IMR-90 (cell line): ENCODE measurements around the gene NAGPA. TPM values are rescaled to one million over a fixed set of nuclear protein-coding genes. Genes with fewer than 3 reads are reported as not detected.
"Not testable (repeated sequence)": the region's sequence is repeated elsewhere in the genome, so short reads cannot be mapped to it uniquely, and the experiment has no call there.

Experiments
- ATAC-seq: fragments of 200-7000 bp; cut with Tn5 transposase; 2 replicates; pipeline ENCODE4 v1.9.1; 2020; ENCODE audit warnings: low read depth, mild to moderate bottlenecking, moderate library complexity
- BruUV-seq: library from RNA; stranded (reverse); fragments of 400-500 nt; replicated peaks from 2 replicates; lab custom pipeline; 2021; lab: Mats Ljungman, UMichigan
- CTCF ChIA-PET: fragments of 300-600 bp; formaldehyde crosslinking; extraction: SDS; loops from one replicate; lab custom pipeline; 2021; ENCODE audit warnings: antibody characterized with exemption; lab: Yijun Ruan, JAX
- POLR2A ChIA-PET: fragments of 300-600 bp; sonication (Branson Sonifier 250); formaldehyde crosslinking; loops from one replicate; lab custom pipeline; 2022; ENCODE audit warnings: antibody characterized with exemption; ENCODE audit not compliant: unreplicated experiment; lab: Charles Lee
- DNase-seq: peaks from one replicate; pipeline ENCODE4 v3.0.0; 2013
- H2AFZ ChIP-seq: replicated peaks from 2 replicates; pipeline ENCODE3; 2013; ENCODE audit warnings: low read length, mild to moderate bottlenecking; ENCODE audit not compliant: poor library complexity
- H2AK5ac ChIP-seq: 2 replicates; pipeline ENCODE4 v1.6.1; 2013; ENCODE audit warnings: low read depth, low read length, inconsistent platforms
- H2AK9ac ChIP-seq: replicated peaks from 2 replicates; pipeline ENCODE3; 2013; ENCODE audit warnings: mild to moderate bottlenecking, low read depth, low read length, moderate library complexity; ENCODE audit not compliant: poor library complexity
- H2BK120ac ChIP-seq: 2 replicates; pipeline ENCODE4 v1.6.1; 2013; ENCODE audit warnings: low read depth, low read length, inconsistent platforms
- H2BK15ac ChIP-seq: 3 replicates; pipeline ENCODE4 v1.6.1; 2013; ENCODE audit warnings: low read depth, low read length, inconsistent platforms
- H2BK20ac ChIP-seq: 2 replicates; pipeline ENCODE4 v1.6.1; 2013; ENCODE audit warnings: low read depth, mild to moderate bottlenecking, inconsistent platforms, low read length, moderate library complexity
- H2BK5ac ChIP-seq: 2 replicates; pipeline ENCODE4 v1.6.1; 2013; ENCODE audit warnings: mild to moderate bottlenecking, low read depth, low read length, inconsistent platforms; ENCODE audit not compliant: poor library complexity, severe bottlenecking
- H3K14ac ChIP-seq: replicated peaks from 2 replicates; pipeline ENCODE4 v1.6.1; 2013; ENCODE audit warnings: low read depth, low read length, inconsistent platforms
- H3K18ac ChIP-seq: 2 replicates; pipeline ENCODE4 v1.6.1; 2013; ENCODE audit warnings: low read depth, low read length, control low read depth
- H3K23ac ChIP-seq: 2 replicates; pipeline ENCODE4 v1.6.1; 2013; ENCODE audit warnings: low read depth, low read length, inconsistent platforms
- H3K27ac ChIP-seq: 2 replicates; pipeline ENCODE4 v1.5.1; 2013; ENCODE audit warnings: mild to moderate bottlenecking, control low read depth, low read length; ENCODE audit not compliant: insufficient read depth
- H3K27me3 ChIP-seq: 2 replicates; pipeline ENCODE4 v1.6.1; 2013; ENCODE audit warnings: low read length; ENCODE audit not compliant: control insufficient read depth, insufficient read depth
- H3K36me3 ChIP-seq: 2 replicates; pipeline ENCODE4 v1.6.1; 2013; ENCODE audit warnings: low read length, mixed read lengths; ENCODE audit not compliant: control insufficient read depth, insufficient read depth
- H3K4ac ChIP-seq: 2 replicates; pipeline ENCODE4 v1.6.1; 2013; ENCODE audit warnings: low read depth, low read length, inconsistent platforms
- H3K4me1 ChIP-seq: 2 replicates; pipeline ENCODE4 v1.6.1; 2013; ENCODE audit warnings: low read length, mixed read lengths; ENCODE audit not compliant: control insufficient read depth, insufficient read depth
- H3K4me2 ChIP-seq: 2 replicates; pipeline ENCODE4 v1.6.1; 2013; ENCODE audit warnings: low read depth, mild to moderate bottlenecking, control low read depth, low read length, moderate library complexity
- H3K4me3 ChIP-seq: 2 replicates; pipeline ENCODE4 v1.5.1; 2013; ENCODE audit warnings: low read depth, mild to moderate bottlenecking, control low read depth, low read length, moderate library complexity; ENCODE audit not compliant: insufficient read depth
- H3K56ac ChIP-seq: 2 replicates; pipeline ENCODE4 v1.6.1; 2013; ENCODE audit warnings: low read length, inconsistent platforms; ENCODE audit not compliant: insufficient read depth; ENCODE audit errors: extremely low read depth
- H3K79me1 ChIP-seq, 2 experiments: 2 replicates each; pipeline ENCODE4 v1.6.1; 2013; ENCODE audit warnings: low read length in 2 of 2, inconsistent platforms in 1 of 2, low read depth in 1 of 2
- H3K9ac ChIP-seq: 2 replicates; pipeline ENCODE4 v1.6.1; 2013; ENCODE audit warnings: low read depth, low read length, control low read depth
- H3K9me1 ChIP-seq: 2 replicates; pipeline ENCODE4 v1.6.1; 2013; ENCODE audit warnings: low read length, inconsistent platforms; ENCODE audit not compliant: insufficient read depth
- H3K9me3 ChIP-seq: 2 replicates; pipeline ENCODE4 v1.6.1; 2013; ENCODE audit warnings: low read length; ENCODE audit not compliant: control insufficient read depth, insufficient read depth
- H4K20me1 ChIP-seq: 2 replicates; pipeline ENCODE4 v1.6.1; 2013; ENCODE audit warnings: low read length, inconsistent platforms; ENCODE audit not compliant: insufficient read depth
- H4K5ac ChIP-seq: 2 replicates; pipeline ENCODE4 v1.6.1; 2013; ENCODE audit warnings: mild to moderate bottlenecking, low read depth, low read length, control low read depth
- H4K8ac ChIP-seq, 2 experiments: 2 replicates each; pipeline ENCODE4 v1.6.1; 2013; ENCODE audit warnings: low read depth in 2 of 2, low read length in 2 of 2, control low read depth in 1 of 2, inconsistent platforms in 1 of 2
- H4K91ac ChIP-seq: 2 replicates; pipeline ENCODE4 v1.6.1; 2013; ENCODE audit warnings: low read depth, low read length, inconsistent platforms; ENCODE audit not compliant: insufficient read depth
- WGBS, 2 experiments: methylation state at CpG; one replicate each; pipeline versions ENCODE4 v1.1.5 to v1.1.7; 2013; ENCODE audit warnings: missing lambda C conversion rate in 2 of 2; ENCODE audit not compliant: insufficient read length in 1 of 2; ENCODE audit errors: extremely low coverage in 2 of 2; 5-methylcytosine and 5-hydroxymethylcytosine counted together
- dilution Hi-C: fragments of 300-500 bp; cut with HindIII; formaldehyde crosslinking; loops from one replicate; pipeline ENCODE4 v1.14.3; 2018; ENCODE audit warnings: low sequenced_read_pairs; ENCODE audit not compliant: unreplicated experiment
- in situ Hi-C: fragments of 300-500 bp; cut with MboI; formaldehyde crosslinking; loops from 3 replicates; pipeline ENCODE4 v1.14.3; 2019; ENCODE audit warnings: low sequenced_read_pairs, inconsistent platforms, mixed read lengths
- intact Hi-C: fragments of 100-400 bp; cut with micrococcal nuclease; formaldehyde crosslinking; loops from 2 replicates; pipeline ENCODE4 v1.10.0; 2022
- polyA plus RNA-seq, 3 experiments: library from polyadenylated mRNA; depleted of rRNA; stranded (reverse); fragments of >200 nt; gene quantifications; 2 replicates each; pipeline ENCODE4 v1.2.3, GENCODE V29; 2012; ENCODE audit warnings: low replicate concordance in 1 of 3
- total RNA-seq: library from RNA; depleted of rRNA; stranded (reverse); fragments of >200 nt; gene quantifications from 2 replicates; pipeline ENCODE4 v1.2.3, GENCODE V29; 2012
- TF ChIP-seq, protein P1 (sequence below): conservative IDR thresholded peaks from 2 replicates; pipeline ENCODE4 v1.5.1; 2012; ENCODE audit warnings: mild to moderate bottlenecking, low read depth, low read length, improper control_type of control experiment

The NAGPA gene
- total and polyA plus RNA-seq, 2 of the 4 experiments (the other 2 are of a cell fraction) = 6.5 to 12.2 TPM

DNA sequence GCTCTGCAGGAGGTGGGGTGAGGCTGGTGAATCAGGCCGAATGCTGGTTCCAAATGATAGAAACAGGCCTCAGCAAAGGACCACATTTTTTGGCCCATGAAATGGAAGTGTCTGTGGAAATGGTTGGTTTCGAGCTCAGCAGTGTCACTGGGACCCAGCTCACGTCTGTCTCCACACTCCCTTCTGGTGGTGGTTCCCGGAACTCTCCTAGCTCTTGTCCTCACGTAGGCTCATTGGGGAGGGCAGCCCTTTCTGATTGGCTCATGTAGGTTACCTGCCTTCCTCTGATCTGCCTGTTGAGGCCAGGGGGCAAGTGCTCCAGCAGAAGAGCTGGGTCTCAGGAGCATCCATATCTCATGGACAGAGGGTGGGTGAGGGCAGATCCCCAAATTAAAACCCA lies 41.9 kb upstream of the NAGPA start:
- no peak overlapping the region for H3K23ac ChIP-seq
- H2BK5ac ChIP-seq = no peak overlapping the region
- peaks cover 3% of the 10 kb centered on the region; the same call in 1 of the 2 replicates for H3K4me1 ChIP-seq
- TF ChIP-seq, protein P1, sequence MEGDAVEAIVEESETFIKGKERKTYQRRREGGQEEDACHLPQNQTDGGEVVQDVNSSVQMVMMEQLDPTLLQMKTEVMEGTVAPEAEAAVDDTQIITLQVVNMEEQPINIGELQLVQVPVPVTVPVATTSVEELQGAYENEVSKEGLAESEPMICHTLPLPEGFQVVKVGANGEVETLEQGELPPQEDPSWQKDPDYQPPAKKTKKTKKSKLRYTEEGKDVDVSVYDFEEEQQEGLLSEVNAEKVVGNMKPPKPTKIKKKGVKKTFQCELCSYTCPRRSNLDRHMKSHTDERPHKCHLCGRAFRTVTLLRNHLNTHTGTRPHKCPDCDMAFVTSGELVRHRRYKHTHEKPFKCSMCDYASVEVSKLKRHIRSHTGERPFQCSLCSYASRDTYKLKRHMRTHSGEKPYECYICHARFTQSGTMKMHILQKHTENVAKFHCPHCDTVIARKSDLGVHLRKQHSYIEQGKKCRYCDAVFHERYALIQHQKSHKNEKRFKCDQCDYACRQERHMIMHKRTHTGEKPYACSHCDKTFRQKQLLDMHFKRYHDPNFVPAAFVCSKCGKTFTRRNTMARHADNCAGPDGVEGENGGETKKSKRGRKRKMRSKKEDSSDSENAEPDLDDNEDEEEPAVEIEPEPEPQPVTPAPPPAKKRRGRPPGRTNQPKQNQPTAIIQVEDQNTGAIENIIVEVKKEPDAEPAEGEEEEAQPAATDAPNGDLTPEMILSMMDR = no peak
- no peak overlapping the region for H3K14ac ChIP-seq
- ATAC-seq = no peak
- H3K4me2 ChIP-seq = no peak overlapping the region
- no peak overlapping the region for H3K56ac ChIP-seq
- intact Hi-C loops = no loop called here
- H2AK5ac ChIP-seq = no peak overlapping the region
- in situ Hi-C loops = no loop called here
- H3K9ac ChIP-seq = no peak overlapping the region
- no peak overlapping the region for H3K27ac ChIP-seq
- H2BK15ac ChIP-seq = no peak overlapping the region
- POLR2A ChIA-PET = no interaction called here
- no TSS peak for BruUV-seq
- 90% methylated on average over 3 of the region's 5 CpGs; no CpG with 5 or more reads in 1 of the 2 experiments for WGBS, 2 experiments
- H2AFZ ChIP-seq = no peak overlapping the region
- H4K20me1 ChIP-seq = no peaks in the 10 kb centered on the region
- H3K27me3 ChIP-seq = no peaks in the 10 kb centered on the region
- H3K4me3 ChIP-seq = no peak overlapping the region
- H2BK20ac ChIP-seq = no peak overlapping the region
- no peak overlapping the region for H2BK120ac ChIP-seq
- no peaks in the 10 kb centered on the region for H3K9me3 ChIP-seq
- peaks cover 4 to 38% of the 10 kb centered on the region in 2 experiments; a peak in 3 of 4 replicates for H3K79me1 ChIP-seq
- no peak overlapping the region for H3K4ac ChIP-seq
- peaks cover 32% of the 10 kb centered on the region for H3K36me3 ChIP-seq
- H3K18ac ChIP-seq = no peak overlapping the region
- CTCF ChIA-PET = no interaction called here
- no peak for DNase-seq
- H2AK9ac ChIP-seq = no peak overlapping the region
- H4K91ac ChIP-seq = no peak overlapping the region
- H3K9me1 ChIP-seq = peaks cover 9% of the 10 kb centered on the region
- H4K8ac ChIP-seq = no peak overlapping the region
- no peak overlapping the region for H4K5ac ChIP-seq
- dilution Hi-C loops = no loop called here

DNA sequence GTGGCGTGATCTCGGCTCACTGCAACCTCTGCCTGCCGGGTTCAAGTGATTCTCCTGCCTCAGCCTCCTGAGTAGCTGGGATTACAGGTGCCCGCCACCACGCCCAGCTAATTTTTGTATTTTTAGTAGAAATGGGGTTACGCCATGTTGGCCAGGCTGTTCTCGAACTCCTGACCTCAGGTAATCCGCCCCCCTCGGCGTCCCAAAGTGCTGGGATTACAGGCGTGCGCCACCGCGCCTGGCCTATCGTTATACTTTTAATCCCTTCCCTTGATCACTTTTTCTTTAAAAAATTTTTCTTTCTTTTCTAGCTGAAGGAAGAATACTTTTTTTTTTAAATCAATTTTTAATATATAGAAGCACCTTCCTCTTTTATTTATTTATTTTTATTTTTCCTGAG lies 40.0 kb upstream of the NAGPA start:
- H4K91ac ChIP-seq, BruUV-seq, H3K4me3 ChIP-seq, CTCF ChIA-PET, intact Hi-C loops, H3K9me3 ChIP-seq, DNase-seq, H4K8ac ChIP-seq, H4K20me1 ChIP-seq, H3K4ac ChIP-seq, H3K27ac ChIP-seq, H2BK15ac ChIP-seq, H4K5ac ChIP-seq, H3K18ac ChIP-seq, H3K9me1 ChIP-seq, H3K14ac ChIP-seq, H2BK5ac ChIP-seq, H3K4me1 ChIP-seq, H2BK20ac ChIP-seq, H3K27me3 ChIP-seq, ATAC-seq, H3K4me2 ChIP-seq, H3K9ac ChIP-seq, dilution Hi-C loops, H3K23ac ChIP-seq, in situ Hi-C loops, H2AFZ ChIP-seq, H2BK120ac ChIP-seq, H2AK9ac ChIP-seq, POLR2A ChIA-PET, H2AK5ac ChIP-seq, H3K56ac ChIP-seq: not testable (repeated sequence)
- H3K79me1 ChIP-seq = peaks cover 4 to 38% of the 10 kb centered on the region in 2 experiments; a peak in 3 of 4 replicates
- H3K36me3 ChIP-seq = peaks cover 29% of the 10 kb centered on the region
- 70% methylated on average over 2 of the region's 15 CpGs; no CpG with 5 or more reads in 1 of the 2 experiments for WGBS, 2 experiments
